Renal pelvis (tissue), 12 donors: ENCODE measurements around the gene PSD. TPM values are rescaled to one million over a fixed set of nuclear protein-coding genes. Genes with fewer than 3 reads are reported as not detected.
"Not testable (repeated sequence)": the region's sequence is repeated elsewhere in the genome, so short reads cannot be mapped to it uniquely, and the experiment has no call there.

Source experiments
- DNase-seq: peaks from one replicate; pipeline ENCODE4 v3.0.0-alpha.2; 2013
- long read RNA-seq, 16 experiments: transcript quantifications; one replicate each; lab custom pipeline, GENCODE V29; 2026
- polyA plus RNA-seq, 3 donors: library from polyadenylated mRNA; unstranded; fragments of 120-200 nt; gene quantifications; one replicate each; pipeline ENCODE4 v1.2.1, GENCODE V29; 2013; ENCODE audit not compliant: insufficient read length in 3 of 3

The PSD gene
- polyA plus RNA-seq: 10 to 100 TPM; 10.2 to 13.2 (median 12.2) TPM
- long read RNA-seq, donor 1: 0 reads
- long read RNA-seq, donor 2, partial matches to known transcripts: 74 of 80 reads
- long read RNA-seq, donor 2, other reads (novel, unspliced or antisense): 6 of 80 reads
- long read RNA-seq, donor 3: 0 reads
- long read RNA-seq, donor 4, partial matches to known transcripts: 7 of 33 reads
- long read RNA-seq, donor 4, other reads (novel, unspliced or antisense): 26 of 33 reads
- long read RNA-seq, donor 5: 0 reads
- long read RNA-seq, donor 6: 0 reads
- long read RNA-seq, donor 7, partial matches to known transcripts: 6 of 14 reads
- long read RNA-seq, donor 7, other reads (novel, unspliced or antisense): 7 of 14 reads
- long read RNA-seq, donor 8, partial matches to known transcripts: 16 of 16 reads
- long read RNA-seq, donor 8, other reads (novel, unspliced or antisense): 0 of 16 reads
- long read RNA-seq, donor 9, partial matches to known transcripts: 69 of 75 reads
- long read RNA-seq, donor 9, other reads (novel, unspliced or antisense): 6 of 75 reads
- long read RNA-seq, donor 10: 0 reads
- long read RNA-seq, donor 11, partial matches to known transcripts: 8 of 19 reads
- long read RNA-seq, donor 11, other reads (novel, unspliced or antisense): 11 of 19 reads
- long read RNA-seq, donor 12, partial matches to known transcripts: 58 of 65 reads
- long read RNA-seq, donor 12, other reads (novel, unspliced or antisense): 7 of 65 reads
- long read RNA-seq, donor 13: 0 reads
- long read RNA-seq, donor 14: 0 reads
- long read RNA-seq, donor 15, partial matches to known transcripts: 222 of 254 reads
- long read RNA-seq, donor 15, other reads (novel, unspliced or antisense): 30 of 254 reads
- long read RNA-seq, donor 16, partial matches to known transcripts: 5 of 5 reads
- long read RNA-seq, donor 16, other reads (novel, unspliced or antisense): 0 of 5 reads

DNA sequence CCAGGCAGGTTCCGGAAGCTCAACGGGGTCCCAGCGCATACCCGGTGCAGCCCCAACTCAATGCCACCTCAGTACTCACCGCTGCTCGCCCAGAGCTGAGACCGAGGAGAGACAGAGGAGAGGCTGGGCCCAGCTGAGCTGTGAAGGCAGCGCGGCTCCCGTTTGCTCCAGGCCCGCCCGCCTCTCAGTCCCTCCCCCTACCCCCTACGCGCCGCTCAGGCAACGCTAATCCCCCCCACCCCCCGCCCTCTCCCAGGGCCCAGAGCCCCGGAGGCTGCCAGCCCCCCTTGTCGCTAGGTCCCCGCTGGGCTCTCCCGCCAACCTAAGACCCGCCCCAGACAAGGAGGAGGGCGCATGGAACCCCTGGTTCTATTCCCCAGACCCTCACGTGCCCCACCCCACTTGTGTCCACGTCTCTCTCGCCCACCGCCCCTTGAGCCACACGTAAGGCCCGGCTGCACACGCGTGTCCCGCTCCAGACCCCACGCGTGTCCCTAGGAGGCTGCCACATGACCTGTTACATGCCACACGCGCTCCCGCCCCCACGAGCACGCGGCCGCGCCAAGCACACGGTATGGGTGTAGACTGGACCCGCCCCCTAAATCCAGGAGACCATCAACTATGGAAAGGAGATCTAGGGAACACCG lies at the start of gene PSD:
Gene PSD (minus strand): TSS at position 164 of the 647 bp plus-strand sequence. CDS start 1,747 bp downstream, outside the sequence.
- no peak for DNase-seq

DNA sequence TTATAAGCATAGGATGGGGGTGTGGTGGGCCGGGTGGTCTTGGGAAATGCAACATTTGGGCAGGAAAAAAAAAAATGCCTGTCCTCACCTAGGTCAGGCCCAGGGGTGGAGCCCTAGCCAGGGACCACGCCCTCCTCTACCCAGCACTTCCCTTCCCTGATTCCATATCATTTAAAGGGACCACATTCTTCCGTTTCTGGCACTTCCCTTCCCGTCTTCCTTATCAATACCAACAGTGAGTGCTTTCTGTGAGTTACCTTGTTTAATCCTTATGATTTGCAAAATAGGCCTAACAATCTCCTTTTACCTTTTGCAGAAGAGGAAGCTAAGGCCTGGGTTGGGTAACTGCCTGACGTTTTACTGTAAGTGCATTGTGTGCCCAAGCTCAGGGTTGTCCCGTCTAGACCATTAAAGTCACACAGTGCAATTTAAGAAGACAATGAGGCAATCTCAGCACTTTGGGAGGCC lies 49.4 kb upstream of the PSD start:
- no peak for DNase-seq

- no peak for DNase-seq
Observed at GRCh38 chr10:102467318-102467717, 48.7 kb upstream of the PSD start.

DNA sequence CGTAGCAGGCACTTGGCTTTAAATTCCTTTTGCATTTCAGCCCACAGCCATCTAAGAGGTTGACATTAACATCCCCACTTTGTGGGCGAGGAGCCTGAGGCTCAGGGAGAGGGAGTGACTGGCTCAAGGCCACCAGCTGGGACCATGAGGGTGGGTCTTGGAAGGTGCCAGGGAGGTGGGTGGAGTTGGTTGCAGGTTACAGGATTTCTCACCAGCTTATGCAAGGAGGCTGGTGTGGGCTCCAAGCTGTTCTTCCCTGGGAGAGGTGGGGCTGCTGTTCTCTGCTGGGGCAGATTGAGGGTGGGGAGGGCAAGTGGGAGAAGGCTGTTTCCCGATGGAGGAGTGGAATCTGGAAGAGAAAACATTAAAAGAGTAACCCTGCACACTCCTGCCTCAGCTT lies 46.9 kb upstream of the PSD start:
- DNase-seq: no peak

DNA sequence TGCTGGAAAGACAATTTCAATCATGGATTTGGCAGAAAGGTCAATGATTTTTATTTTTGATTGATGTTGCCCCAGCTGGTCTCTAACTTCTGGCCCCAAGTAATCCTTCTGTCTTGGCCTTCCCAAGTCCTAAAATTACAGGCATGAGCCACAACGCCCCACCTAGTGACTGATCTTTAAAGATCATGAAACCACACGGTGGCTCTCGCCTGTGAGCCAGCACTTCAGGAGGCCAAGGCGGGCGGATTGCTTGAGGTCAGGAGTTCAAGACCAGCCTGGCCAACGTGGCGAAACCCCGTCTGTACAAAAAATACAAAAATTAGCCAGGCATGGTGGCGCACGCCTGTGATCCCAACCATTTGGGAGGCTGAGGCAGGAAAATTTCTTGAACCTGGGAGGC lies 45.4 kb upstream of the PSD start:
- no peak for DNase-seq

DNA sequence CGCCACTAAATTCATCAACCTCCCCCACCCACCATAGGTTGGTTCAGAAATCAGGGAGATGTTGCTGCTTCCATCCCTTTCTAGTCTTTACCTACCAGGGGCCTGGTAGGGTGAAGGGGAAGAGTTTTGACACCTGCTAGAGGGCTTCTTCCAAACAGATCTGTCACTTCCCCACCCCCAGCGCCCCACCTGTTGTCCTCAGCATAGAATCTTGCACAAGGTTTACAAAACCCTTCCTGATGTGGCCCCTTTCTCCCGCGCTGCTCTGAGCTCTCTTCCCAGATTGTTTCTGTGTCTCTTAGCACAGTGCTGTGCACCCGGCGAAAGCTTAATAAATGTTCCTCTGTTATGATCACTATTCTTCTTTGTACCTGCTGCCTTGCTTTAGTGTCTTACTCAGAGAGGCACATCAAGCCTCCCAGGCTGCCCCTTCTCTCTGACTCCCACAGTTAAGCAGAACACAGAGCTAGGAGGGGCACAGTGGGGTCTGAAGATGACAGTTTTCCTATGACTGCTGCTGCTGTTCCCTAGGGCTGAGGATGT lies 44.0 kb upstream of the PSD start:
- DNase-seq: no peak

DNA sequence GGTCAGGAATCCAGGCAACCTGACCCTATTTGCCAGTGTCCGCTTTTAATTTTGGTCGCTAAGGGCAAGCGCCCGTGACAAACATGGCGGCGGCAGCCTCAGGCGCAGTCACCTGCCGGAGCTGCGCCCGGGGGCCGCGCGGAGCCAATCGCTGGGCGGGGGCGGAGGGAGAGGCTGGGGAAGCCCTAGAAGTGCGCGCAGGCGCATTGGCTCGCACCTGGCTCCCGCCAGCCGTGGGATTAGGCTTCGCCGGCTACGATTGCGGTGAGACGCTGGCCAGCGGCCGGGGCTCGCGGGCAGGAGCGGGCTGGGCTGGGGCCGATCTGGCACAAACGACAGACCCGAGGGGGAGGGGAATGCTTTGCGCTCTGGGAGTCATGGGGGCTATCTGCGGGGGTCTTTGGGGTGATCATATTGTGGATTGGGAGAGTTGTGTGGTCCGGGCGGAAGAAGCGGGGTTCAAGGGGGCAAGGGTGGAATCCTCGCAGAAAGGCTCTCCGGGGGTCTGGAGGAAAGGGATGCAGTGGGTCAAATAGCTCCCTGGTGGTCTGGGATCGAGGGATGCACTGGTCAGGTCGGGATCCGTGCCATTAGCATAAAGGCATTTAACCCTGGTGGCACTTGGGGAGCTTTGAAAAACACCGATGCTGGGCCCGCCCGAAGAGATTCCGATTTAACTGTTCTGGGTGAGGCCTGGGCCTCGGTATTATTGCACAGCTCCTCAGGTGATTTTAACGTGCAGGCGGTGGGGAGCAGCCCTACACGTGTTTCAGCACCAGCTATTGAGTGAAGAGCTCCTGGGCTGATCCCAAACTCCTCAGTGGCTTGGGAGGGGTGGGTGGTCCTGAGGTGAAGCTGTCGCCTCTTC lies 42.8 kb upstream of the PSD start:
- peak; percentile 91 for DNase-seq

DNA sequence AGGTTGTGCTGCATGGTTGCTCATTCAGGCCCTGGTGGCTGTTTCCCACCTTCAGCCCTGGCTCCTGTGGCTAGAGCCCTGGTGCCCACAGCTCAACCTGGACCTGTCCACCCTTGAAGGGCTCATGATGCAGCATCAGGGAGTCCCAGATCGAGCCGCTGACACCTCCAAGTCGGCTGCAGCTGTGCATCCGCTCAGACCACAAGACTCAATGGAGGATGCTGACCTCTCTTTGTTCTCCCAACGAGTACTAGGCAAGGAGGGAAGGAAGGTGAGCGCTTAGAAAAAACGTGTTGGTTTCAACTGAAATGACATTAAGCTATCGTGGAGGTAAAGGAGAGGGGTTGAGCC lies 42.2 kb upstream of the PSD start:
- DNase-seq: no peak

DNA sequence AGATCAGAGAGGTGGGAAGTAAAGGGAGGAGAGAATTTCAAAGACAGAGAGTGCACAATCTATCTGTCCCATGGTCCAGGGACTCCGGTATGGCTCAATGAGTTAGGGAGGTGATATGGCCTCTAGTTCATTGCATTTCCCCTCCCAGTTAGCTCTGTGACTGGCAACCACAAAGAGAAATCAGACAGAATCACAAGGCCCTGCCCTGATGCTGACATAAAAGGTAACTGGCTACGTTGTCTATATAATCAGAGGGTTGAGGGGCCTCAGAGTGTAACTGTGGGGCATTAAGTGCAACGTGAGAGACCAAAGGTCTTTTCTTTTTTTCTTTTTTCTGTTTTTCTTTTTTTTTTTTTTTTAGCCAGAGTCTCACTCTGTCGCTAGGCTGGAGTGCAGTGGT lies 40.1 kb upstream of the PSD start:
- DNase-seq: no peak

GRCh38 chr10:102457591-102458150 lies 39.1 kb upstream of the PSD start:
- DNase-seq: no peak

- DNase-seq: no peak
Observed at GRCh38 chr10:102455893-102456471, 37.4 kb upstream of the PSD start.

DNA sequence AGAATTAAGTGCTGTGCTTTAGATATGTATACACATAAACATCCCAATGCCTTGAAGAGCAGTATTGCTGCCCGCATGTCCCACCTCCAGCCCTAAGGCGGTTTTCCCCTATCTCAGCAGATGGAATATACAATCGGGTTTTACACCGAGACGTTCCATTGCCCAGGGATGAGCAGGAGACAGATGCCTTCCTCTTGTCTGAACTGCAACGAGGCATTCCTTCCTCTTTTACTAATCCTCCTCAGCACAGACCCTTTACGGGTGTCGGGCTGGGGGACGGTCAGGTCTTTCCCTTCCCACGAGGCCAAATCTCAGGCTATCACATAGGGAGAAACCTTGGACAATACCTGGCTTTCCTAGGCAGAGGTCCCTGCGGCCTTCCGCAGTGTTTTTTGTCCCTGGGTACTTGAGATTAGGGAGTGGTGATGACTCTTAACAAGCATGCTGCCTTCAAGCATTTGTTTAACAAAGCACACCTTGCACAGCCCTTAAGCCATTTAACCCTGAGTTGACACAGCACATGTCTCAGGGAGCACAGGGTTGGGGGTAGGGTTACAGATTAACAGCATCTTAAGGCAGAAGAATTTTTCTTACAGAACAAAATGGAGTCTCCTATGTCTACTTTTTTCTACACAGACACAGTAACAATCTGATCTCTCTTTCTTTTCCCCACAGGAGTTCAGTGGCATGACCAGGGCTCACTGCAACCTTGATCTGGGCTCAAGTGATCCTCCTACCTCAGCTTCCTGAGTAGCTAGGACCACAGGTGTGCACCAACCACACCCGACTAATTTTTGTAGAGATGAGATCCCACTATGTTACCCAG lies 36.3 kb upstream of the PSD start:
- DNase-seq: not testable (repeated sequence)

- DNase-seq: no peak
Observed at GRCh38 chr10:102453502-102453901, 34.9 kb upstream of the PSD start.

GRCh38 chr10:102452672-102453340 lies 34.2 kb upstream of the PSD start:
- DNase-seq: no peak

- no peak for DNase-seq
Observed at GRCh38 chr10:102451105-102451969, 32.8 kb upstream of the PSD start, which contains the start of gene C10orf95. C10orf95 (minus strand) TSS chr10:102451543; CDS start chr10:102451093, 450 bp downstream.

- peak; percentile 85 for DNase-seq
Observed at GRCh38 chr10:102450374-102451104, 32.0 kb upstream of the PSD start.

DNA sequence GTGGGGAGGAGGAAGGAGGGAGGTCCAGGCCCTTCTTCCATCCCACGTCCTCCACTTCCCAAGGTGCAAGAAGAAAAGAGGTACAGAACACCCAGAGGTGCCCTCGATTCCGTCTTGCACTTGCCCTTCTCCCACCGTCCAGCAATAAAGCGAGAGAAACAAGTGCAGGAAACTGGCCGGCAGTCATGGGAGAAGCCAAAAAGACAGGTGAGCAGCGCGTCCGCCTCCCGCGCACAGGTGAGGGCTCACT lies 31.5 kb upstream of the PSD start:
- DNase-seq: no peak
